Cerebellar cortex (tissue), 1 donor: ENCODE measurements around the gene HID1.
"Not testable (repeated sequence)": the region's sequence is repeated elsewhere in the genome, so short reads cannot be mapped to it uniquely, and the experiment has no call there.

Experiments used
- DNase-seq: peaks from one replicate; pipeline ENCODE4 v3.0.0-alpha.2; 2015; ENCODE audit warnings: low spot score

Gene HID1

DNA sequence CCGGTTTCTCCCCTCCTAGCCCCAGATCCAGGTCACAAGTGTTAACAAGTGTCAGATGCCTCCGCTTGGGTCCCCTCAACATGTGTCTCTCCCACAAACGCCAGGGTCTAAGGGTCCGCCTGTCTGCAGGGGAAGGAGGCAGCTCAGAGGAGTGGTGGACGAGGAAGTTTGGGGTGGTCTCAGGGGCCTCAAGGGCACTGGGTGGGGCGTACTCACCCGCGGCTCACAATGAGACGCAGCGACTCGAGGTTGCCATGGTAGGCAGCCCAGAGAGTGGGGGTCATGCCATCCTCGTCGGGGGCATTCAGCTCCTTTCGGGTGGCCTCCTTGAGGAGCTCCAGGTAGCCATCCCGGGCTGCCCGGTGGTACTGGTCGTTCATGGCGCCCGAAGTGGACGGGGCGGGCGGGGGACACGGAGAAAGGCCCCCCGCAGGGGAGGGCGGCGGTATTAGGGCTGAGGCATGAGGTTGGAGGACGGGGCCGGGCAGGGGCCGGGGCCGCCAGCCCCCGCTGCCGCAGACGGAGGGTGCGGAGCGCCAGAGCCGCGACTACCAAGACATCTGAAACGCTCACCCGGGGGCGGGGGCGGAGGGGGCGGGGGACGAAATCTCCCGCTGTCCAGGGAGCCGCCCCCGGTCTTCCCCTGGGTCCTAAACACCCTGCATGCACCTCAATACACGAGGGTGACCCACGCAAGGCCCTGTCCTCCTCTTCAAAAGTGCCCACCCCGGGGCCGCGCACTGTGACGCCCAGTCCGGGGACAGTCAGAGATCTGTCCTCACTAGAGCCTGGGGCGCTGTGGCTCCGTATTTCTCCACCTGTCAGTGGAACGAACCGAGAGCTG is 49.6 kb downstream of the HID1 start, which contains the start of gene USH1G:
Gene USH1G, minus strand, starts transcription at position 562 of the 844 bp plus-strand sequence. Its CDS starts 182 bp downstream, at position 380.
- peak; percentile 8 for DNase-seq

DNA sequence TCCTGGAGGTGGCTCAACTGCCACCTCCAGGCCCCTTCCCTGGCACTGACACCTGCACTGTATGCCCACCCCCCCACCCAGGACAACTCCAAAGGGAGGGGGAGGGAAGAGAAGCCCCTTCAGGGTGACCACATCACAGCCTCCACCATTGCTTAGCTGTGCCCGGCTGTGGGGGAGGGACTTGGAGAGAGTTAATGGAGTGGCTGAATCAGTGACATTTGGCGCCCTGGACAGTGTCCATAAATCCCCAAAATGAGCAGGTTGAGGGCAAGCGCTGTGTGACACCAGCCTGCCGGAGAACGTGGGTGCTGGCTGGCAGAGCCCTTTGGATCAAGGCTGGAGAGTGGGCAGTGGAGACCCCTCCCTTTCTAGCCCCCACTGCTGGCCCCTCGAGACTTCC is 50.4 kb downstream of the HID1 start:
- DNase-seq, result peak; percentile 27

DNA sequence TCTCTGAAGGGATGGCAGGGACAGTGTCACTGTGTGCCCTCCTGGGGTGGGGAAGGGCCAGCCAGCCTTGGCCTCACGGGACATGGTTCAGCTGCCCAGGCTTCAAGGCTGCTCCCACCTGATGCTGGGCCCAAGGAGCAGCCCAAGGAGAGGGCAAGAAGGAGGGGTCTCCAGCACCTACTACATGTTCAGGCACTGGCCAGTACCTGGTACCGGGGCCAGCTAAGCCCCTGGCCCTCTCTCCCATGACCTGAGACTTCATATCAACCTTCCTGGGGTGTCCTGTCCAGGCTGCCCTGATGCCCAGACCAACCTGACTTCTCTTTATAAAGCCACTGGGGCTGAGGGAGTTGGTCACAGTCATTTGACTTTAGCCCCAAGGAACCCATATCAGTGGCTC is 50.8 kb downstream of the HID1 start:
- DNase-seq, result no peak

DNA sequence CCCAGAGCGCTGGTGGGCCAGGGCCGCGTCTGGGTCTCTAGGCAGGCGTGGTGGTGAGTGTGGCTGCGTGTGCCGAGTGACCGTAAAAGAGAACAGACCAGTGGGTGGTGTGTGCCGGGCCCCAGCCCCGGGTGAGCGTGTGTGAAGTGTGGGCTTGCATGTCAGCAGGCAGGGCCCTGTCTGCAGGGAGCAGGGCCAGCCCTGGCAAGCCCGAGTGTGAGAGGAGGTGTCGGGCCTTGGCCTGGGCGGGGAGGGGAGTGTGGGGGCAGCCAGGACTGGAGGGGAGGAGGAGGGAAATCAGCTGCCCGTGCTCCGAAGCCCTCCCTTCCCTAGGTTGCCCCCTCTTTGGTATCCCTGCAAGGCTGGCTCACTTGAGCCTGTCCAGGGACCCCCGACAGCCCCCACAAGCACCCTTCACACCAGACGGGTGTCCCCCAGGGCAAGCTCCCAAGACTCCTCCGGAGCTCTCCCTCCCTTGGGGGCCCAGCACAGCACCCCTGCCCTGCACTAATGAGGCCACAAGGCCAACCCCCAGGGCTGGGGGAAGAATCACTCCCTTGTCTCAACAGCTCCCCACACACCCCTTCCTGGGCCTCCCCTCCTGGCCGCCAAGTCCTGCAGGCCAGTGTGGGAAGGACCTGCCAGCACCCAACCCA is 51.4 kb downstream of the HID1 start:
- no peak for DNase-seq

DNA sequence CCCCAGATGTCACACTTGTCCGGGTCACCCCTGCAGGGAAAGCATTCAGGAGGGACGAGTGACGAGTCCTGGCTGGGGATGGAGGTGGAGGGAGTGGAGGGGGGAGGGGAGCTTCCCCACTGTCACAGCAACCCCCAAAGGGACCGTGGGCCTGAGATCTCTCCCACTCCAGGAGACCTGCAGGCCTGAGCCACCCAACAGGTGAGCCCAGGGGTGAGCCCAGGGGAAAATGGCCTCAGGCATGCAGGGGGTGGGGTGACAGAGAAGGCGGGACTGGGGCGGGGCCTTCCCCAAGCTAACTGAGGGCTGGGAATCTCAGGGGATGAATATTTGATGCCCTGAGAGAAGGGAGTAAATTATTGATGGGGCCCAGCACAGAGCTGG is 51.9 kb downstream of the HID1 start:
- DNase-seq, result no peak

DNA sequence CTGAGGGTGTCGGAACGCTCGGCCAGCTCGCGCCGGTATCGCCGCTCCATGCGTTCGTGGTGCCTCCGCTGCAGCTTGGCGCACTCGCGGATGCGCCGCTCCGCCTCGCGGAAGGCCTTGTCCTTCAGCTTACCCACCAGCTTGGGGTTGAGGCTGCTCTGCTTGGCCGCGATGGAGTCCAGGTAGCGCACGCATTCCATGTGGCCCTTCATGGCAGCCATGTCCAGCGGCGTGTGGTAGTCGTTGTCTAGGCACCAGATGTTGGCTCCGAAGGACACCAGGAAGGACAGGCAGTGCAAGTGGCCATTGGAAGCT is 52.3 kb downstream of the HID1 start:
- DNase-seq, result no peak

DNA sequence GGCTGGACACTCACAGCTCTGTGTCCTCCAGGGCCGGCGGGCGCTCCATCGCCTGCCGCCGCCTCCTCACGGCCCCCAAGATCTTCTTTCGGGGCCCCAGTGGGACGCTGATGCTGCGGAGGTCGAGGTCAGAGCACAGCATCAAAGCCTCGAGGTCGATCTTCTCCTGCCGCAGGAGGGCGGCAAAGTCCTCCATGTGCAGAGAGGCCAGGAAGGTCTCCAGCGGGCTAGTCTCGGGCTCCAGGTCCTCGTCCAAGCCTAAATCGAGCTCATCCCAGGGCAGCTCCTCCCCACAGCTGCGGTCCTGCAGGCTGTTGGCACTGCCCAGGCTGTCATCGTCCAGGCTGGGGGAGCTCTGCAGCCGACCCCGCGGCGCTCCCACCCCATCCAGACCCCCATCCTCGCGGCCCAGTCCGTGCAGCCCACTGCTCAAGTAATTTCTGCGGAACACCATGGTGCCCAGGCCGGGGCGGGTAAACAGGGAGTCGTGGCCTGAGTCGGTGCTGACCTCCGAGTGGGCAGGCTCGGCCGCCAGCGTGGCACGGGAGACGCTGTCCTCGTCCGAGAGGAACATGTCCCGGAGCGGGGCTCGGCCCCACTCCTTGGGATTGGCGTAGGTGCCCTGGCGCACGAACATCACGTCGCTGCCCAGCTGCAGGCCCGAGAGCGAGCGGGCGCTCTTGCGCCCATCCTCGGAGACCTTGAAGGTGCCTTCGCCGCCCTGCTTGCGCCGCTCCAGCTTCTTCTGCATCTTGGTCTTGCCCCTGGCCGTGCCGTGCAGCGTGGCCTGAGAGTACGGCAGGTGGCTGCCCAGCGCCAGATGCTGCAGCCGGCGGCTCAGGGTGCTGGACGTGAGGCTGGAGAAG is 52.9 kb downstream of the HID1 start:
- peak; percentile 19 for DNase-seq

DNA sequence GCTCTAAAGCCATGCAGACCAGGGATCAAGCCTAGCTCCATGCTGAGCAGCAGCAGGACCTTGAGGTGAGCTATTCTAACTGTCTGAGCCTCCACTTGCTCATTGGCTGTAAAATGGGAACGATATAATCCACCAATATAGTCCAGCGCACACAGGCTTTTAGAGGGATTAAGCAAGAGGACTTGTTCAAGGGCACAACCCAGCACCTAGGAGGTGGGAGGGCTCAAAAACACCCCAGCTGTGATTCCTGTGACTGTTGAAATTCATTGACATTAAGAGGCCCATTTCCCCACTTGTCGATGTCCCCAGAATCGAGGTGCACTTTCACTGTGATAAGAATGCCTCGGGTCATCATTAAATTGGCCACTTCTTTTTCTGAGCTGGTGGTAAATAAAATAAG is 53.7 kb downstream of the HID1 start:
- DNase-seq, result no peak

DNA sequence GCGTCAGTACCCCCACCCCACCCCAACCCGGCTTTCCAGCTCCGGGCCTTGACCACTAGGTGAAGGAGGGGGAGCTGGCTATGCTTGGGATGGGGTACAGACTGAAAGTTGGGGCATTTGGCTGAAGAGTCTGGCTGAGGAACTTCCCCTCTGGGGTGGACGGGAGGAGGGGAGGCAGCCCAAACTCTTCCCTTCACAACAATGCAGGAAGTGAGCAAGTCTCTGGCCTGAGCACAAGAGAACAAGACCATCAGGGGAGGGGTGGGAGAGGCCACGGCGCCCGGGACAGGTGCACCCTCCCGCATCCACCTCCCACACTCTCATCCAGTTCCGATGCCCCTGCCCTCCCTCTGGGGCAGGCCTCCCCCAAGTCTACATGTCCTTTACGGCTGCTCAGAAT is 55.1 kb downstream of the HID1 start:
- DNase-seq, result no peak

DNA sequence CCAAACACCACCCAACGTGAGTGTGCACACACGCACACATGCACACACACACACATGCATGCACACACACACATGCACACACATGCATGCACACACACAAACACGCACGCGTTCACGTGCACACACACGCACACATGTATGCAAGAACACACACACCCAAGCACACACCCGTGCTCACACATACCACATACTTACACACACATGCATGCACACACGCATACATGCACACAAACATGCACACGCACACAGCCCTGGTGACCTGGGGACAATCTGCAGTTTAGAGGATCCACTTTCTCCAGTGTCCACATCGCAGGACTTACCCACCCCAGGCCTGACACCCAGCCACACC is 55.7 kb downstream of the HID1 start:
- no peak for DNase-seq

DNA sequence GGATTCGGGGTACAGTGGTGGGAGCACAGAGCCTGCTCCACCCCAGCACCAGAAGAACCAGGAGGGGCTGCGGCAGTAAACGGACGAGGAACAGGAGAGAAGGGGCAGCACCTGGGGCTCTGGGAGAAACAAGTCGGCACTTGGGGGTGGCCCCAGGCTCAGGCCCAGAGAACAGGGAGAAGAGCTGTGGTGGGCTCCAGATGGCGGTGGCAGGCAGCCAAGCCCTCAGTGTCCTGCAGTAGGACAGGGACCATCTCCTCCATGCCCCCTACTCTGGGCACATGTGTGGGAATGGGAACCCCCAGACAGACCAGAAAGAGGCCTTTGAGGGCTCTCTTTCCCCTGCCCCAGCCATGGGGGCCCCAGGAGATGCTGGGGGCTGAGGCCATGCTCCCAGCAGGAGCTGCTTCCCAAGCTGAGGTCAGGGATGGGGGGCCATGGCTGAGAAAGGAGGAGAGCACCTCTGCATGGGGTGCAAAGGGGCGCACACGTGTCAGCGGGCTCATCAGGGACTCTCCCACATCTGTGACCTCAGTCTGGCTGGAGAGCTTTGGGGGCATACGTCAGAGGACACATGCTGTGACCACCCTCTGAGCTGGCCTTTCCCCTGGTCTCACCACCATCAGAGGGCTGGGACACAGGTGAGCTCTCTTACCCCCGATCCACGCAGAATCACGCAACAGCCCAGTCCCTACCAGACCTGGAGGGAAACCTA is 56.3 kb downstream of the HID1 start:
- no peak for DNase-seq

DNA sequence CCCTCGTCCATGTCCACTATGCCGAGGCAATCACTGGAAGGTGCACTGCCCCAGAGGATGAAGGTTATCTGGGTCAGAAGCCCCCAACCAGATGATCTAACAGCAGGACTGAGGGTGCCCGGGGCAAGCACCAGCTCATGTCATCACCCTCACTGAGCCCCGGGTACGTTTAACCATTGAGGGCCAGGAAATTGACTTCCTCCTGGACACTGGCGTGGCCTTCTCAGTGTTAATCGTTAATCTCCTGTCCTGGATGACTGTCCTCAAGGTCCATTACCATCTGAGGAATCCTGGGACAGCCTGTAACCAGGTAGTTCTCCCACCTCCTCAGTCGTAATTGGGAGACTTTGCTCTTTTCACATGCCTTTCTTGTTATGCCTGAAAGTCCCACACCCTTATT is 61.1 kb downstream of the HID1 start:
- not testable (repeated sequence) for DNase-seq

DNA sequence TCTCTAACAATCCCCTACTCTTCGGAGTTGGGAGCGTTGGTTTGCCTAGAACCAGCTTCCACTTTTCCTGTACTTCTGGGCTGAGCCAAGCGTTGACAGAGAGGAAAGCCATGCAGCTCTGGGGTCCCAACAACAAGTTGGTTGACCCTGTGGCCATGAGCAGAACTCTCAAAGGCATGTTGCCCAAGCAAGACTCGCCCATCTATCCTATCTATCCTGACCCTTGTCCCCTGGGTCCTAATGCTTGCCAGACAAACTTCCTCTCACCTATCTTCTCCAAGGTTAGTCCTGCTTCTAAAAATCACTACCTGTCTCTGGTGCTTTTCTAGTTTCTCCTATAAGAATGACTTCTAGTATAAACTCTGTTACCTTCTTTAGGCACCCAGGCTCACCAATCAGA is 63.5 kb downstream of the HID1 start:
- not testable (repeated sequence) for DNase-seq

DNA sequence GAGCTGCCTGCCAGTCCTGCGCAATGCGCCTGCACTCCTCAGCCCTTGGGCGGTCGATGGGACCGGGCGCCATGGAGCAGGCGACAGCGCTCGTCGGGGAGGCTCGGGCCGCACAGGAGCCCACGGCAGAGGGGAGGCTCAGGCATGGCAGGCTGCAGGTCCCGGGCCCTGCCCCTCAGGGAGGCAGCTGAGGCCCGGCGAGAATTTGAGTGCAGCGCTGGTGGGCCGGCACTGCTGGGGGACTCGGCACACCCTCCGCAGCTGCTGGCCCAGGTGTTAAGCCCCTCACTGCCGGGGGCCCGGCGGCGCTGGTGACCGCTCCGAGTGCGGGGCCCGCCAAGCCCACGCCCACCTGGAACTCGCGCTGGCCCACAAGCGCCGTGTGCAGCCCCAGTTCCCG is 65.5 kb downstream of the HID1 start:
- DNase-seq, result no peak

DNA sequence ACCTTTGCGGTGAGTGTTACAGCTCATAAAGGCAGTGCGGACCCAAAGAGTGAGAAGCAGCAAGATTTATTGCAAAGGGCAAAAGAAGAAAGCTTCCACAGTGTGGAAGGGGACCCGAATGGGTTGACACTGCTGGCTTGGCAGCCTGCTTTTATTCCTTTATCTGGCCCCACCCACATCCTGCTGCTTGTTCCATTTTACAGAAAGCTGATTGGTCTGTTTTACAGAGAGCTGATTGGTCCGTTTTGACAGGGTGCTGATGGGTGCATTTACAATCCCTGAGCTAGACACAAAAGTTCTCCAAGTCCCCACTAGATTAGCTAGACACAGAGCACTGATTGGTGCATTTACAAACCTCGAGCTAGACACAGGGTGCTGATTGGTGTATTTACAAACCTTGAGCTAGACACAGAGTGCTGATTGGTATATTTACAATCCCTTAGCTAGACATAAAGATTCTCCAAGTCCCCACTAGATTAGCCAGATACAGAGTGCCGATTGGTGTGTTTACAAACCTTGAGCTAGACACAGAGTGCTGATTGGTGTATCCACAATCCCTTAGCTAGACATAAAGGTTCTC is 66.3 kb downstream of the HID1 start:
- DNase-seq, result not testable (repeated sequence)

DNA sequence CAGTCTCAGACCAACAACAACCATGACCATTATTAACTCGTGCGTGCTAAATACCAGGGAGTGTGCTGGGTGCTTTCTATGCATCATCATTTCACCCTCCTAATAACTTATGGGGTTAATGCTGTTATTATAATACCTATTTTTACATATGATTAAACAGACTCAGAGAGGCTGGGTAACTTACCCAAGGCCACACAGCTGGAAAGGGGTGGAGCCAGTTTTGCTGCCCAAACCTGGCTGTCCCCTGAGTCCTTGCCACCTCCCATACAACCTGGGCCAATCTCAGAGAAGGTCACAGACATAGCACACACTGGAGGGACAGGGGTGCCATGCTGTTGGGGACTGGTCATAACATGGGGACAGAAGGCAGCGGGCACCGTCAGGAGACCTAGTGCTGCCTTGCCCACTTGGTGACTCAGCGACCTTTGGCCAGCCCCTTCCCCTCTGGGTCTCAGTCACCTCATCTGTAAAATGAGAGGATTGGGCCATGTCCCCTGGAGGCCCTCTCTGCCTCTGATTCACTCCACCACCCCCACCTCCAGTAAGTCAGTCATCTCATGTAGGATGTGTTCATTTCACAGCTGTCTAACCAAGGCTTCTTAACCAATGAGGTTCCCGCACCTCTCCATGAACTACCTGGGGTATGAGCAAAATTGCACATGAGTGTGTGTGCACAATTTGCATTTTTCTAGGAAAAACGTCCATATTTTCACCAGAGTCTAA is 67.7 kb downstream of the HID1 start:
- DNase-seq, result no peak

DNA sequence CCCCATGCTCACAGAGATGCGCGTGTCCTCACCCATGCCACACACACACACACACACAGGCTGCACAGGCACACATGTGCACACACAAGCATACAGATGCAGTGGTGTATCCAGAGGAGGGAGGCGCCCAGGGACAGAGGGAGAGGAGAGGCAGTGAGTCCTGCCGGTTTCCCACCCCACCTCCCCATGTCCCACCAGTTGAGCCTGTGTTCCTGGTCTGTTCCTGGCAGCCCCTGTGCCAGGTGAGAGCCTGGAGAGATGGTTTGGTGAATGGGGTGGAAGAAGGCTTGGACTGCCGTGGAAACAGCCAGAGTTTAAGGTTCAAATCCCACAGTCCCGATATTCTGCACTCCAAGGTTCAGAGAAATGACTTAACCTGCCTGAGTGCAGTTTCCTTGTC is 68.9 kb downstream of the HID1 start:
- no peak for DNase-seq

DNA sequence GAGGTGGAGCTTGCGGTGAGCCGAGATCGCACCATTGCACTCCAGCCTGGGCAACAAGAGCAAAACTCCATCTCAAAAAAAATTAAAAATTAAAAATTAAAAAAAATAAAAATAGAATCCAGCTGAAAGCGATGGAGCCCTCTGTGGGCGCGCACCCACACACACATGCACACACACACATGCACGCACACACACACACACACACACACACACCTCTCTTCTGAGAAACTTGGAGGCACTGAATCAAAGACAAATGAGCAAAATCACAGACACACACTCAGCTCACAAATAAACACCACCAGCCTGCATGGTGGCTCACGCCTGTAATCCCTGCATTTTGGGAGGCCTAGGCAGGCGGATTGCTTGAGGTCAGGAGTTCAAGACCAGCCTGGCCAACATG is 69.5 kb downstream of the HID1 start:
- DNase-seq, result no peak

DNA sequence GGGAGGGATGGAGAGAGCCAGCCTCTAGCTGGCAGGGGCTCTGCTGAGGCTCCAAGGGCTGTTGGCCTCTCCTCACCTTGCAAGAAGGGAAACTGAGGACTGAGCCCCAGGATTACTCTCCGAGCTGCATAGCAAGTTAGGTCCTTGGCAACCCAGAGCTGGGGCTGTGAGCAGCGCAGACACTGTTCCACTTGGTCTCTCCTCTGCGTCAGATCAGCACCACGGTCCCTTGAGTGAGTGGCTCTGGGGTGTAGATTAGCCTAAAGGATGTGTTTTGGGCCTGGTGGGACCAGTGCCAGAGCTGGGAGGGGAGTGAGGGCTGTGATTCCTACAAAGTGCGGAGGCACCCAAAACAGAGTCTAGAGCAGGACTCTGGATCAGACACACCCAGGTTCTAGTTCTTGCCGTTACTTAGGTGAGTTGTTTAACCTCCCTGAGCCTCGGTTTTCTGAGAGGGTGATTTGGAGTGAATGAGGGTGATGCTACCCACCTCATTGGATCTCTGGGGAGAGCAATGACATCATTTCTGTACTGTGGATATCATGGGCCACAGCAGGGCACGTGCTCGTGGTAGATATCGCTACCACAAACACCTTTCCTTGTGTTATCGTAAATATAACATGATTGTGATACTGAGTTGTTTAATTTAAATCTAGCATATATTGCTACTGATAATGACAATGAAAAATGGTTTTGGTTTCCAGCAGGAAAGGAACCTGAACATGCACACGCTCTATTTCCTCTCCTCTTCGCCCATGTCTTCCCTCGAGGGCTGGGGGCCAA is 71.0 kb downstream of the HID1 start:
- no peak for DNase-seq
